Panc1 (cell line): Measurements from ENCODE around the gene PSMB9. TPM values are rescaled to one million over a fixed set of nuclear protein-coding genes. Genes with fewer than 3 reads are reported as not detected.

Experiments used
- ATAC-seq: fragments of 200-7000 bp; cut with Tn5 transposase; 2 replicates; pipeline ENCODE4 v1.9.1; 2020; ENCODE audit warnings: mild to moderate bottlenecking, moderate library complexity
- BruUV-seq: library from RNA; stranded (reverse); fragments of 400-500 nt; replicated peaks from 2 replicates; lab custom pipeline; 2021; lab: Mats Ljungman, UMichigan
- CTCF ChIA-PET: fragments of 300-600 bp; sonication (Branson Sonifier 250); formaldehyde crosslinking; loops from one replicate; lab custom pipeline; 2022; ENCODE audit warnings: antibody characterized with exemption; lab: Charles Lee
- POLR2A ChIA-PET: fragments of 300-600 bp; sonication (Branson Sonifier 250); formaldehyde crosslinking; loops from one replicate; lab custom pipeline; 2022; ENCODE audit warnings: antibody characterized with exemption; lab: Charles Lee
- DNase-seq: peaks from one replicate; pipeline ENCODE4 v3.0.0-alpha.2; 2010; ENCODE audit warnings: low read depth, low spot score
- H3K27ac ChIP-seq: 2 replicates; pipeline ENCODE4 v1.5.1; 2011; ENCODE audit warnings: mild to moderate bottlenecking, low read length, inconsistent platforms
- H3K27me3 ChIP-seq: fragments of 200-500 bp; sonication (Bioruptor generic); 2 replicates; pipeline ENCODE4 v1.6.0; 2014; ENCODE audit warnings: low read length, inconsistent platforms; ENCODE audit not compliant: control insufficient read depth, insufficient read depth
- H3K36me3 ChIP-seq: fragments of 200-500 bp; sonication (Bioruptor generic); 2 replicates; pipeline ENCODE4 v1.5.1; 2014; ENCODE audit warnings: inconsistent platforms, mild to moderate bottlenecking, low read length, moderate library complexity; ENCODE audit not compliant: control insufficient read depth, insufficient read depth
- H3K4me1 ChIP-seq: 2 replicates; pipeline ENCODE4 v1.5.1; 2011; ENCODE audit warnings: inconsistent platforms, mild to moderate bottlenecking, low read length, moderate library complexity; ENCODE audit not compliant: control insufficient read depth, insufficient read depth
- H3K4me3 ChIP-seq, 2 experiments: 2 replicates each; pipeline ENCODE4 v1.5.1; 2011 to 2012; ENCODE audit warnings: low read depth in 2 of 2, low read length in 2 of 2, mild to moderate bottlenecking in 2 of 2, inconsistent platforms in 1 of 2, moderate library complexity in 1 of 2
- H3K9me3 ChIP-seq: fragments of 200-500 bp; sonication (Bioruptor generic); 2 replicates; pipeline ENCODE4 v1.5.1; 2014; ENCODE audit warnings: low read depth, mild to moderate bottlenecking, inconsistent platforms, low read length, moderate library complexity; ENCODE audit not compliant: control insufficient read depth, insufficient read depth
- POLR2AphosphoS5 ChIP-seq: IDR thresholded peaks from 2 replicates; pipeline ENCODE4 v1.6.1; 2012; ENCODE audit warnings: mild to moderate bottlenecking, low read depth, low read length, moderate library complexity
- SIN3A ChIP-seq: IDR thresholded peaks from 2 replicates; pipeline ENCODE4 v1.6.1; 2012; ENCODE audit warnings: low read depth, mild to moderate bottlenecking, low read length, moderate library complexity, borderline replicate concordance; ENCODE audit not compliant: insufficient read depth
- TCF7L2 ChIP-seq: IDR thresholded peaks from 2 replicates; pipeline ENCODE4 v1.6.1; 2011; ENCODE audit warnings: mild to moderate bottlenecking, low read depth, low read length, inconsistent platforms
- in situ Hi-C: cut with HindIII; loops from 2 replicates; pipeline ENCODE4 v1.10.0; 2016; ENCODE audit warnings: low sequenced_read_pairs, low pct_unique_long_range_greater_than_20kb
- intact Hi-C: fragments of 100-400 bp; cut with micrococcal nuclease; formaldehyde crosslinking; loops from one replicate; pipeline ENCODE4 v1.10.0; 2022; ENCODE audit not compliant: unreplicated experiment
- total RNA-seq: library from RNA; stranded (reverse); gene quantifications from one replicate; pipeline ENCODE4 v1.2.1, GENCODE V29; 2021; ENCODE audit not compliant: unreplicated experiment
- TF ChIP-seq, protein P1 (sequence below), 2 experiments: IDR thresholded peaks; 2 replicates each; pipeline ENCODE4 v1.6.1; 2011 to 2012; ENCODE audit warnings: low read depth in 2 of 2, control low read depth in 1 of 2, low read length in 1 of 2, mild to moderate bottlenecking in 1 of 2, moderate library complexity in 1 of 2; ENCODE audit not compliant: insufficient read depth in 1 of 2
- TF ChIP-seq, protein P2 (sequence below): fragments of 450-650 bp; IDR thresholded peaks from 2 replicates; pipeline ENCODE4 v1.5.1; 2017; ENCODE audit warnings: mild to moderate bottlenecking

PSMB9 gene
- total RNA-seq, 1 experiment from 2014 or later, result 41.5 TPM

DNA sequence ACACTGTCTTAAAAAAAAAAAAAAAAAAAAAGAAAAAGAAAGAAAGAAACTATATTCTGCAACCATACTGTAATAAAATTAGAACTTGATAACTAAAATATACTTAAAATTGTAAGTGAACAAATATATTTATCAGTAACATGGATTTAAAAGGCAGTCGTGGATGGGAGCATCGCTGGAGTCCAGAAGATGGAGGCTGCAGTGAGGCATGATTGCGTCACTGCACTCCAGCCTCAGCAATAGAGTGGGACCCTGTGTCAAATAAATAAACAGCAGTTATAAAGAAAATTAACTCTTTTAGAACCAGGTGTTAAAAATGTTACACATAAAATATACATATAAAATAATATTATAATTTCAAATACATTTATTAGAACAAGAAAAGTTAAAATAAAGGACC is 8.7 kb downstream of the PSMB9 start:
- TF ChIP-seq SIN3A (no peak), TCF7L2 (no peak), POLR2AphosphoS5 (no peak)
- TF ChIP-seq, protein P1, sequence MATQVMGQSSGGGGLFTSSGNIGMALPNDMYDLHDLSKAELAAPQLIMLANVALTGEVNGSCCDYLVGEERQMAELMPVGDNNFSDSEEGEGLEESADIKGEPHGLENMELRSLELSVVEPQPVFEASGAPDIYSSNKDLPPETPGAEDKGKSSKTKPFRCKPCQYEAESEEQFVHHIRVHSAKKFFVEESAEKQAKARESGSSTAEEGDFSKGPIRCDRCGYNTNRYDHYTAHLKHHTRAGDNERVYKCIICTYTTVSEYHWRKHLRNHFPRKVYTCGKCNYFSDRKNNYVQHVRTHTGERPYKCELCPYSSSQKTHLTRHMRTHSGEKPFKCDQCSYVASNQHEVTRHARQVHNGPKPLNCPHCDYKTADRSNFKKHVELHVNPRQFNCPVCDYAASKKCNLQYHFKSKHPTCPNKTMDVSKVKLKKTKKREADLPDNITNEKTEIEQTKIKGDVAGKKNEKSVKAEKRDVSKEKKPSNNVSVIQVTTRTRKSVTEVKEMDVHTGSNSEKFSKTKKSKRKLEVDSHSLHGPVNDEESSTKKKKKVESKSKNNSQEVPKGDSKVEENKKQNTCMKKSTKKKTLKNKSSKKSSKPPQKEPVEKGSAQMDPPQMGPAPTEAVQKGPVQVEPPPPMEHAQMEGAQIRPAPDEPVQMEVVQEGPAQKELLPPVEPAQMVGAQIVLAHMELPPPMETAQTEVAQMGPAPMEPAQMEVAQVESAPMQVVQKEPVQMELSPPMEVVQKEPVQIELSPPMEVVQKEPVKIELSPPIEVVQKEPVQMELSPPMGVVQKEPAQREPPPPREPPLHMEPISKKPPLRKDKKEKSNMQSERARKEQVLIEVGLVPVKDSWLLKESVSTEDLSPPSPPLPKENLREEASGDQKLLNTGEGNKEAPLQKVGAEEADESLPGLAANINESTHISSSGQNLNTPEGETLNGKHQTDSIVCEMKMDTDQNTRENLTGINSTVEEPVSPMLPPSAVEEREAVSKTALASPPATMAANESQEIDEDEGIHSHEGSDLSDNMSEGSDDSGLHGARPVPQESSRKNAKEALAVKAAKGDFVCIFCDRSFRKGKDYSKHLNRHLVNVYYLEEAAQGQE (IDR thresholded peaks at IDR 0.05; ENCODE audit: insufficient read depth in 1 of 2, low read depth in 2 of 2, low read length in 1 of 2), result no peak
- TF ChIP-seq, protein P2, sequence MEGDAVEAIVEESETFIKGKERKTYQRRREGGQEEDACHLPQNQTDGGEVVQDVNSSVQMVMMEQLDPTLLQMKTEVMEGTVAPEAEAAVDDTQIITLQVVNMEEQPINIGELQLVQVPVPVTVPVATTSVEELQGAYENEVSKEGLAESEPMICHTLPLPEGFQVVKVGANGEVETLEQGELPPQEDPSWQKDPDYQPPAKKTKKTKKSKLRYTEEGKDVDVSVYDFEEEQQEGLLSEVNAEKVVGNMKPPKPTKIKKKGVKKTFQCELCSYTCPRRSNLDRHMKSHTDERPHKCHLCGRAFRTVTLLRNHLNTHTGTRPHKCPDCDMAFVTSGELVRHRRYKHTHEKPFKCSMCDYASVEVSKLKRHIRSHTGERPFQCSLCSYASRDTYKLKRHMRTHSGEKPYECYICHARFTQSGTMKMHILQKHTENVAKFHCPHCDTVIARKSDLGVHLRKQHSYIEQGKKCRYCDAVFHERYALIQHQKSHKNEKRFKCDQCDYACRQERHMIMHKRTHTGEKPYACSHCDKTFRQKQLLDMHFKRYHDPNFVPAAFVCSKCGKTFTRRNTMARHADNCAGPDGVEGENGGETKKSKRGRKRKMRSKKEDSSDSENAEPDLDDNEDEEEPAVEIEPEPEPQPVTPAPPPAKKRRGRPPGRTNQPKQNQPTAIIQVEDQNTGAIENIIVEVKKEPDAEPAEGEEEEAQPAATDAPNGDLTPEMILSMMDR, result no peak
- ChIA-PET CTCF (interaction anchor here (2.0 kb wide), 1 partner anchor 24 kb away, joined by 7 read pairs; the partner anchor contains the start of gene TAP2), POLR2A (interaction anchor here (0.6 kb wide), 1 partner anchor 71 kb away, joined by 10 read pairs; no protein-coding TSS in a partner anchor)
- Histone ChIP-seq H3K4me3 (no peak overlapping the region), H3K36me3 (peaks cover 3% of the 10 kb centered on the region; the same call in 1 of the 2 replicates), H3K4me1 (peaks cover 19% of the 10 kb centered on the region), H3K27me3 (no peaks in the 10 kb centered on the region), H3K27ac (no peak overlapping the region), H3K9me3 (no peaks in the 10 kb centered on the region)
- no TSS peak for BruUV-seq
- intact Hi-C loops, result loop anchor here (10.0 kb wide), 1 partner anchor 448 kb away; no protein-coding TSS in a partner anchor
- ATAC-seq, result no peak
- in situ Hi-C loops, result no loop called here
- DNase-seq, result no peak

DNA sequence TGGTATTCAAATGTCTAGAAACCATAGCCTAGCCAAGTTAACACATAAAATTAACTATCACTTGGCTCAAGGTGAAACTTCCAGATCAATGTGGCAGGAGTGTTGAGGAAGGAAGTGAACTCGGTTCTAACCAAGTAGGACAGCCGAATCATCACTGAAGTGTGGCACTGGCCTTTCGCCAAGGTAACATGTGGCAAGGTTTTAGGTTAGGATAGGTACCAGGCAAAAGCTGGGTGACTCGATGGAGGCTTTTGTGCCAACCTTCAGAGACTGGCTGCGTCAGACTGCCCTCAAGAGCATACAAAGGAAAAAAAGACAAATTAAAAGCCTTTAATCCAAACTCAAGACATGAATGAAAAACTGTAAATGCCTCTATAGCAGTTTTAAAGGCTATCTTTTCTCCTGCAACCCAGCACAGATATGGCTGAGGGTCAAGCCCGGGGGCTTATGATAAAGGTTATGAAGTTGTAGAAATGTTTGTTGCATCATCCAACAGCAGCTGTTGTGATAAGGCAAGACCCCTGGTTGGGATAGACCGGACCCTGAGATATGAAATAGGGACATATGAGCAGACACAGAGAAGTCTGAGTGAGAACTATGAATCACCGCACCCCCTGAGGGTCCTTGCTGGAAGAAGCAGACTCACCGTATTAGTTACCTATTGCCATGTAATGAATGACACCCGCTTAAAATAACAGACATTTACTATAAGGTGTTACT is 11.9 kb downstream of the PSMB9 start:
- Histone ChIP-seq H3K27ac (no peak overlapping the region), H3K4me1 (peaks cover 13% of the 10 kb centered on the region), H3K36me3 (no peaks in the 10 kb centered on the region), H3K4me3 (no peak overlapping the region), H3K27me3 (peaks cover 9% of the 10 kb centered on the region; the same call in 1 of the 2 replicates), H3K9me3 (no peaks in the 10 kb centered on the region)
- DNase-seq, result no peak
- no peak for ATAC-seq
- BruUV-seq, result no TSS peak
- ChIA-PET POLR2A (no interaction called here), CTCF (no interaction called here)
- in situ Hi-C loops, result no loop called here
- TF ChIP-seq, protein P2, result no peak
- TF ChIP-seq, protein P1 (IDR thresholded peaks at IDR 0.05; ENCODE audit: insufficient read depth in 1 of 2, low read depth in 2 of 2, low read length in 1 of 2), result no peak
- TF ChIP-seq SIN3A (no peak), TCF7L2 (no peak)
- intact Hi-C loops, result loop anchor here (10.0 kb wide), 1 partner anchor 451 kb away; no protein-coding TSS in a partner anchor
